GM18526 (cell line): Measurements from ENCODE around the gene CEL.

Source experiments
- POLR2A ChIP-seq: IDR thresholded peaks from 3 replicates; pipeline ENCODE4 v1.6.1; 2011; ENCODE audit not compliant: insufficient read length; ENCODE audit errors: extremely low read depth

Gene CEL

DNA sequence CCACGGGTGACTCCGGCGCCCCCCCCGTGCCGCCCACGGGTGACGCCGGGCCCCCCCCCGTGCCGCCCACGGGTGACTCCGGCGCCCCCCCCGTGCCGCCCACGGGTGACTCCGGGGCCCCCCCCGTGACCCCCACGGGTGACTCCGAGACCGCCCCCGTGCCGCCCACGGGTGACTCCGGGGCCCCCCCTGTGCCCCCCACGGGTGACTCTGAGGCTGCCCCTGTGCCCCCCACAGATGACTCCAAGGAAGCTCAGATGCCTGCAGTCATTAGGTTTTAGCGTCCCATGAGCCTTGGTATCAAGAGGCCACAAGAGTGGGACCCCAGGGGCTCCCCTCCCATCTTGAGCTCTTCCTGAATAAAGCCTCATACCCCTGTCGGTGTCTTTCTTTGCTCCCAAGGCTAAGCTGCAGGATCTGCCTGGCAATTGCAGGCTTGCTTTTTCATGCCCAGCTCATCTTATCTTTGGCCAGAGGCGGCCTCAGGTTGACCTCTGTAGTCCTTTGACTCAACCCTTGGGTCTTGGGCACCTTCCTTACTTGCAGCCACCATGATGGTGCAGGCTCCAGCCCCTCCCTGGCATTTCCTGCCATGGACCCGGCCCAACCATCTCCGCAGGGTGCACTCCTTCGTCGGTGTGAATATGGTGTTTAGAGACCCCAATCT, 9.8 kb downstream of the CEL start:
- TF ChIP-seq POLR2A: no peak

DNA sequence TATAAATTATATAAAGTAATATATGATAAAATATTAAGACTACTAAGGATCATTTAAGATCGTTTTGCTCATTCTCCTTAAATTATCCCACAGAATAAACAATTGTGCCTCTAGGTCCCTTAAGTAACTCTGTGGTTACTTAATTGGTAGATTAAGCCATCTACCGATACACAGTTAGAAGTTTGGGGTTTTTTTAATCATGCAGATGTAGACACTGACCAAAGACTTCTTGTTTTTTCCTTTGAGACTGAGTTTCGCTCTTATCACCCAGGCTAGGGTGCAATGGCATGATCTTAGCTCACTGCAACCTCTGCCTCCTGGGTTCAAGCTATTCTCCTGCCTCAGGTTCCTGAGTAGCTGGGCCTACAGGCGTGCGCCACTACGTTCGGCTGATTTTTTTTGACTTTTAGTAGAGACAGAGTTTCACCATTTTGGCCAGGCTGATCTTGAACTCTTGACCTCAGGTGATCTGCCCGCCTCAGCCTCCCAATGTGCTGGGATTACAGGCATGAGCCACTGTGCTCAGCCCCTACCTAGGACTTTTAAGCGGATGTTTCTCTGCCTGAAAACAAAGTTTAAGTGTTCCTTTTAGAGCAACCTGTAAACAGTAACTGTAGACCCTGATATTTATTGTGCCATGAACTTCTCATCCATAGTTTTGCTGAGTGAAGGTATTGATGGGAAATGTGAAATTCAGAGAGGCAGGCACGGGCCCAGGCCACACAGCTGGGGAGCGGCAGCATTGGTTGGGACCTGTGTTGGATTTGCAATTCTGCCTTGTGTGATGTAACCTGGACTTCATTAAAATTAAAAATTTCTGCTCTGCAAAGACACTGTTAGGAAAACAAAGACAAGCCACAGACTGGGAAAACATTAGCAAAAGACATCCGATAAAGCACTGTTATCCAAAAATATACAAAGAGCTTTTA, 11.6 kb downstream of the CEL start:
- TF ChIP-seq POLR2A: no peak

DNA sequence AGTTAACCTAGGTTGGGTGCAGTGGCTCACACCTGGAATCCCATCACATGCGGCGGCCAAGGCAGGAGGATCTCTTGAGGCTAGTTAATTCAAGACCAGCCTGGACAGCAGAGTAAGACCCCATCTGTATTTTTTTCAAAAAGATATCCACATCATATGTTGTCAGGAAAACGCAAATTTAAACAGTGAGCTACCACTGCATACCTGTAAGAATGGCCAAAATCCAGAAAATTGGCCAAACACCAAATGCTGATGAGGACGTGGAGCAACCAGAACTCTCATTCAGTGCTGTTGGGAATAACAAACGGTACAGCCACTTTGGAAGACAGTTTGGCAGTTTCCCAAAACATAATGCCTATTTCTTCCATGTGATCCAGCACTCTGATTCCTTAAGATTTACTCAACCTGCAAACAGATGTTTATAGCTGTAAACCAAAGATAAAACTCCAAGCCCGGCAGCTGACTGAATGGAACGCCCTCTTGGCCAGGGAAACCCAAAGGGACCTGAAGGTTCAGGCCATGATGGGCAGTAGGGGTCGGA, 12.4 kb downstream of the CEL start:
- TF ChIP-seq POLR2A: no peak

DNA sequence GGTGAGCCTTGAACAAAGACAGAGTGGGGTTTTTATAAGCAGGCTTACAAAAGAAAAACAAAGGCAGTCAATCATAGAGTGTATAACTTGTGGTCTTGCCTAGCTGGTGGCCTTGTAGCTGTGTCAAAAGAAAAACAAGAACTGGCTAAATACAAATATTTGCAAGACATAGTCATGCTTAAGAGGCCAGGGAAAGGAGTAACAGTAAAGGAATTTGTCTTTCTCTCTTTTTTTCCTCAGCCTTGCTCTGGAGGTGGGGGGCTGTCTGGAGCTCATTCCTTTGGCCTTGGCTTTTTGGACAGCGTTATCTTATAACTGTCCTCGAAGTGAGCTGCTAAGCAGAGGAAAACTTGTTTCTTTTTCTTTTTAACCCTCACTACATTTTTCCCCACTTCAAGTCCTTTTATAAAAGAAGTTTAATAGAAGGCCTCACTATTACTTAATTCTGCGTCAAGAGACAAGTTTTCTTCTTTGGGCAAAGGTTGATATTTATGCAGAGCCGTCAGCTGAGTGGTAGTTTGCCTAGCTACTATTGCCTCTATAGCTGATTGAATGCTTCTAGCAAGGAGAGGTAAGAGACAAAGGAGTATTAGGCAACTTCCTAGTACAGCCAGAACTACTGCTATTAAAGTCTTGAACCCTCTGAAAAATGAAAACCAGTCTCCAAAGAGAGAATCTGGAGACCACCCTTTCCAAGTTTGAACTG, 14.3 kb downstream of the CEL start:
- no peak for TF ChIP-seq POLR2A

DNA sequence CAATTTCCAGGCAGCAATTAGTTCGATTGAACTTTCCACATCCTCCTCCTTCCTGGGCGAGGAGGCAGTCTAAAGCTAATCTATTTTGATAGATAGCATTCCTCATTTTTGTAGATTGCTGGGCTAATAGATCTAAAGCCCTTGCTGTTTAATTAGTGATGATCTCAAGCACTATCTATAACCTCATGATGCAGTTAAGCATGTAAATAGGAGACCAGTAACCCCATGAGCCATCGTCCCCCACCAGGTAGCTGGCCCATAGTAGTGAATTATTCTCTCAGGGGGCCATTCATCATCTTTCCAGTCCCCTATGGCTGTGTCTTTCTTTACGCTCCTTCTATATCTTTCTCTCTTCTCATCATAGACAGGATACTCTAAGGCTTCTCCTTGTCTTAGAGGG, 14.9 kb downstream of the CEL start:
- TF ChIP-seq POLR2A: no peak

DNA sequence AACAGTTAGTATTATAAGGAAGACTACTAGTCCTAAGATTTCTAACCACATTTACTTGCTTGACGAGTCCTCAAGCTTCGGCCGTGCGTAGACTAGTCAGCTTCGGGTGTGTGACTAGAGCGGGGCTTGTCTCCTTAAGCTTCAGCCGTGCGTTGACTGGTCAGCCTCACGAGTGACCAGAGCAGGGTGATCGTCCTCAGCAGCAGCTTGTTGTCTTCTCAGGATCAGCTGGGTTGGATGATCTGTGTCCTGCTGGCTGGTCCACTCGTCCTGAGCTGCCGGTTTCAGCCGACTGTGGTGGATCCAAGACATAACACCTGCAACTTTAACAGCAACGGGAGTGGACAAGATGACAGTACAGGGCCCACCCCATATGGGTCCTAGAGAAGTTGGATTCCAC, 16.7 kb downstream of the CEL start:
- no peak for TF ChIP-seq POLR2A

DNA sequence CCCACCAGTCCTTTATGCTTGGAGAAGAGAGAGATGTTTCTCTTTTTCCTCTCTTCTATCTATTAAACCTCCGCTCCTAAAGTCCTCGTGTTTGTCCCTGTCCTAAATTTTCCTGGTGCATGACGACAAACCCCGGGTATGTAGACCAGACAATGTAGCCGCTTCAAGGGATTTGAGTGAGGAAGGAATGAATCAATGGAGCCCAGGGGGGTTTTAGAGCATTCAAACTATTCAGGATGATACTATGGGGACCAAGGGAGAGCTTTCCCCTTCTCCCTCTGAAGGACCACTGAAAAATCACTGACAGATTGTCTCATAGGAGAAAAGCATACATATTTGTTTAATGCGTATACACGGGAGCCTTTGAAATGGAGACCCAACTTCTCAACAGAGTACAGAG, 18.4 kb downstream of the CEL start:
- TF ChIP-seq POLR2A: no peak

DNA sequence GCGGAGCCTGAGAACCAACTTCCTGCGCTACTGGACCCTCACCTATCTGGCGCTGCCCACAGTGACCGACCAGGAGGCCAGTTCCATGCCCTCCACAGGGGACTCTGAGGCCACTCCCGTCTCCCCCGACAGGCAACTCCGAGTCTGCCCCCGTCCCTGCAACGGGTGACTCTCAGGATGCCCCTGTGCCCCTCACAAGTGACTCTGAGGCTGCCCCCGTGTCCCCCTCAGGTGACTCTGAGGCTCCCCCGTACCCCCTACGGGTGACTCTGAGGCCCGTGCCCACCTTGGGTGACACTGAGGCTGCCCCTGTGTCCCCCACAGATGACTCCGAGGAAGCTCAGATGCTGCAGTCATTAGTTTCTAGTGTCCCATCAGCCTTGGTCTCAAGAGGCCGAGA, 25.1 kb downstream of the CEL start:
- no peak for TF ChIP-seq POLR2A

DNA sequence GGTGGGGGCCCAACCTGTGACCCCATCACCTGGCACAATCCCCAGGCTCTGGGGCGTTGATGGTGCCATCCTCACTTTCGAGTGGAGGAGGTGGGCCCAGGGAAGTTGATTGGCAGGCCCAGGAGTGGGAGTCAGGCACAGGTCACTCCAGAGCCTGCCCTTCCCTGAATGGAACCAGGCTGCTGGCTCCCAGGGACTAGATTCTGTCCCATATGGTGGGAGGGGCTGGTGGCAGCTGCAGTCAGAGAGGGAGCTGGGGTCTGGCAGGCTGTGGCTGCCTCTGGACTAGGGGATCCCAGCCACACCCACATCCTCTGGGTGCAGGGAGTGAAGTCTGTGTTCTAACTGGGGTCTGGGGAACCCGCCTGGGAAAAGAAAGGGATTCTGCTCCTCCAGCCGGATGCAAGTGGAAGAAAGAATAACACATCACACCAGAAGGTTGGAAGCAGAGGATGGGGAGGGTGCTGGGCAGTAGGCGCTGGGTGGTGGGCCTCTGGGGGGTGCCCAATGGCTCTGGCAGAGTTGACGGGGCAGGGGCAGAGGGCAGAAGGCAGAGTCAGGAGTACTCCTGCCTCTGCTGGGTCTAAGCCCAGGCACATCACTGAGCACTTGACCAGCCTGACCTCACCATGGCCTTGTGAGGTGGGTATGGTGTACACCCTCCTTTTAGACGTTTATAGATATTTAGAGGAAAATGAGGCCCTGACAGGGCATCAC, 25.8 kb downstream of the CEL start:
- TF ChIP-seq POLR2A: no peak

DNA sequence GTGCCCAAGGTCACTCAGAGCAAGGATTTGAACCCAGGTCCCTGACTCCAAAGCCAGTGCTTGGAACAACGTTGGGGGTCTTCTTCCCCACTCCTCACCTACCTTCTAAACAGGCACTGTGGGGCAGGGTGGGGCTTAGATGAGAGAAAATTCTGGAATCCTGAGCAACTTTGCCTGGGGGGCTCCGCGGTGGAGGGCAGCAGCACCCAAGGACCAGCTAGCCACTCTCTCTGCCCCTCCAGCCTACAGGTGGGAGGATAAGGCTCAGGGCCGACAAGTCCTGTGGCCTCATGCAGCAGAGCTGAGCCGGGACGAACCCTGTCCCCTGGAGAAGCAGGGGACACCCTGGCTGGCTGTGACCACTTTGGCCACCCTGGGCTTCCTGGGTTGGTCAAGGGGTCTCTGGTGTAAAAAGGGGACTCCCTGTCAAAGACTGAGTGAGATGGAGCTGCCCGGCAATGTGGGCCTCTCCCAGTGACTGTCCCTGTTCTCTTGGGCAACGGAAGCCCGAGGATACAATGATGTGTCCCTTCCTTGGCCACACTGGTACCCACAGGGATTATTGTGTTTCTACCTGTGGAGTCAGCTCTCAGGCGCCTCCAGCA, 26.5 kb downstream of the CEL start:
- no peak for TF ChIP-seq POLR2A

DNA sequence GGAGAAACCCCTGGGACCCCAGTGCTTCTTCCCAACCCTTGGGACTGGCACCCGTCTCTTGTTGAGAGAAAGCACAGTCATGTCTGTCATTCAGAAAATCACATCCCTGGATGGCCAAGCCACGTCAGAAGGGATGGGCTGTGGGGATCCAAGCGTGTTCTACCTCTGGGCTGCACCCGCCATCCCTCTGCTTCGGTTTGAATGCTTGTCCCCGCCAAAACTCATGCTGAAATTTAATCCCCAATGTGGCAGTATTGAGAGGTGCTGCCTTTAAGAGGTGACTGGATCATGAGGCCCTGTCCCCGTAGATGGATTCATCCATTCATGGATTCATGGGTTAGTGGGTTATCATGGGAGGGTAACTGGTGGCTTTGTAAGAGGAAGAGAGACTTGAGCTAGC, 27.0 kb downstream of the CEL start:
- no peak for TF ChIP-seq POLR2A

DNA sequence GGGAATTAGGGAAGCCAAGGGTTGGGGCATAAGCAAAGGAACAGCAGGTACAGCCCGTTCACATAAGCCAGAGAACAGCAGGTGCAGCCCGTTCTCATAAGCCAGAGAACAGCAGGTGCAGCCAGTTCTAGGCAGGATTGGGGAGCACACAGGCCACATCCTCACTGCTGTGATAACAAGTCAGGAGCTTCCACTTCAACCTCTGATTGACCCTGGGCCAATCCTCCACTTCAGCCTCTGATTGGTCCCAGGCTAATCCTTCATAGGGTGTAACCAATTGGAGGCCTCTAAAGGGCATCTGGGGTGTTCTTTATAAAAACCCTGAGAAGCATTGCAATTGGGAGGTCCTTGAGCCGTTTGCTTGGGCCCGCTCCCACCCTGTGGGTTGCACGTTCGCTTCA, 27.5 kb downstream of the CEL start:
- no peak for TF ChIP-seq POLR2A

DNA sequence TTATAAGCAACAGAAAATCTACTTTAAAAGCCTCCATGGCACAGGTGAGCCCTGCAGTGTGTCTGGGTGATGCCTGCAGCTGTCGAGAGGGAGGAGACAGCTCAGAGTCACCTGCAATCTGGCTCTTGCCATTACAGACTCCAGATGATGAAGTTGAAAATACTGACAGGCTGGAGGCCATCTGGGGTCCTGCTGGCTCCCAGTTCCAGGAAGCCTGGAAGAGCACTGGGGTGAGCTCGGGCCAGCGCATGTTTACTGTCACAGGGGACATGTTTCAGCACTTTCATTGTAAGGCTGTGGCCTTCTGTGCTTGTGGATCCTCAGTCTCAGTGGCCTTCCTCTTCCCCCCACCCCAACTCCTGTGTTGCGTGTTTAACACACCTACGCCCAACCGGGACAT, 28.4 kb downstream of the CEL start:
- TF ChIP-seq POLR2A: no peak

DNA sequence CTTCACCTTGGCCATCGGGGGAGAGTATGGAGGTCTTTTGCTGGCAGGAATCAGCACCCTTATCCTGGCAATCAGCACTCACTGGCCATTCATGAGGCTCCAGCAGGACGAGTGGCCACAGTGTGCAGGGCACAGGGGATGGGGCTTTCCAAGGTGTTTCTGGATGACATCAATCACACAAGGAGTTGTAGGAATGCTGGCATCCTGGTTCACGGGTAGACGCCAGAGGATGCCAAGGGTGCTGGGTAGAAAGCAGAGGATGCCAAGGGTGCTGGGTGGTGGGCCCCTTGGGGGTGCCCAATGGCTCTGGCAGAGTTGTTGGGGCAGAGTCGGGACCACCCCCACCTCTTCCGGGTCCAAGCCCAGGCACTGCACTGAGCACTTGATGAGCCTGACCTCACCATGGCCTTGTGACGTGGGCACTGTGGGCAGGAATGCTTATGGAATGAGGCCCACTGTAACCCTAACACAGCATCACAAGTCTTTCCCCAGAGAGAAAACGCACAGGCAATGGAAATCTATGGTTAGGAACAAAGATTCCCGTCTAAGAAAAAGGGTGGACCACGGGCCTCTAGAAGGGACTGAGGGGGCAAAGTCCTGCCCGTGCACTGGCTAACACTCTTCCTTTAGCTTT, 29.1 kb downstream of the CEL start:
- TF ChIP-seq POLR2A: no peak

DNA sequence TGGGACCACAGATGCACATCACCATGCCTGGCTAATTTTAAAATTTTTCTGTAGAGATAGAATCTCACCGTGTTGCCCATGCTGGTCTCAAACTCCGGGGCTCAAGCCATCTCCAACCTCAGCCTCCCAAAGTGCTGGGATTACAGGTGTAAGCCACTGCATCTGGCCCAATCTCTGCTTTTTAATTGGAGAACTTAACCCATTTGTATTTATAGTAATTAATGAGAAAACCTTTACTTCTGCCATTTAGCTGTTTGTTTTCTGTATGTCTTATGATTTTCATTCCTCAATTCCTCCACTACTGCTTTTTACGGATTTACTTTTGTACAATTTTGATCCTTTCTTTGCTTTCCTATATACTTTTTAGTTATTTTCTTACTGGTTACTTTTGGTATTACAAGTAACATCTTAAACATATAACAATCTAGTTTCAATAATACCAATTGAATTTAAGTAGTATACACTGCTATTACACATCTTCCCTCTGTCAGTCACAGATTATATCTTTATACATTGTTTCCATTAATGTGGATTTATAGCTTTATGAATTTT, 33.1 kb downstream of the CEL start:
- TF ChIP-seq POLR2A: no peak
